Measurements from ENCODE around the gene MAP3K3. TPM values are rescaled to one million over a fixed set of nuclear protein-coding genes. Genes with fewer than 3 reads are reported as not detected.

The MAP3K3 gene
- total RNA-seq, 1 experiment from 2014 or later: 16.2 TPM

DNA sequence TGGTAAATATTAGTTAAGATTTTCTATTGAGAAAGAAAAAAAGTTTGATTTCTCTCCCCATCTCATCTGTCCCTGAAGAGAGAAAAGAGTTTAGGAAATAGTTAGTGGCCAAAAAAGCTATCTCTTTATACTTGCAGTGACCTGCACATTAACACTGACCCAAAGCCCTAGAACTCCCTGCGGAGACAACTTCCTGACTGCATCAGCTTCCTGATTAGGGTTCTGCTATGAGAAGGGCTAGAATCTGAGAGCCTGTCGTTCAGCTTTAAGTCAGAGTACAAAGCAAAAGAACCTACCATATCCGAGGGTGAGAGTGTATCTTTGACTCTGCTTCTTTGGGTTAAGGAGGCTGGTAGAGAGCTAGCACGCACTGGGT, 53.0 kb downstream of the MAP3K3 start:
- Histone ChIP-seq H3K9me3 (no peaks in the 10 kb centered on the region), H3K4me3 (ENCODE audit: low read depth, low read length) (no peak overlapping the region), H3K4me1 (0 out of 2 replicates have a peak, but pooled peaks cover 4% of the 10 kb centered on the region), H3K27me3 (replicated peaks; ENCODE audit: control insufficient read depth, insufficient read depth, low read length) (no peaks in the 10 kb centered on the region), H3K36me3 (ENCODE audit: control insufficient read depth, insufficient read depth, low read length) (no peaks in the 10 kb centered on the region)
- TF ChIP-seq, protein P1, sequence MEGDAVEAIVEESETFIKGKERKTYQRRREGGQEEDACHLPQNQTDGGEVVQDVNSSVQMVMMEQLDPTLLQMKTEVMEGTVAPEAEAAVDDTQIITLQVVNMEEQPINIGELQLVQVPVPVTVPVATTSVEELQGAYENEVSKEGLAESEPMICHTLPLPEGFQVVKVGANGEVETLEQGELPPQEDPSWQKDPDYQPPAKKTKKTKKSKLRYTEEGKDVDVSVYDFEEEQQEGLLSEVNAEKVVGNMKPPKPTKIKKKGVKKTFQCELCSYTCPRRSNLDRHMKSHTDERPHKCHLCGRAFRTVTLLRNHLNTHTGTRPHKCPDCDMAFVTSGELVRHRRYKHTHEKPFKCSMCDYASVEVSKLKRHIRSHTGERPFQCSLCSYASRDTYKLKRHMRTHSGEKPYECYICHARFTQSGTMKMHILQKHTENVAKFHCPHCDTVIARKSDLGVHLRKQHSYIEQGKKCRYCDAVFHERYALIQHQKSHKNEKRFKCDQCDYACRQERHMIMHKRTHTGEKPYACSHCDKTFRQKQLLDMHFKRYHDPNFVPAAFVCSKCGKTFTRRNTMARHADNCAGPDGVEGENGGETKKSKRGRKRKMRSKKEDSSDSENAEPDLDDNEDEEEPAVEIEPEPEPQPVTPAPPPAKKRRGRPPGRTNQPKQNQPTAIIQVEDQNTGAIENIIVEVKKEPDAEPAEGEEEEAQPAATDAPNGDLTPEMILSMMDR (IDR thresholded peaks at IDR 0.05; ENCODE audit: insufficient read depth in 1 of 2, low read depth in 1 of 2, low read length in 1 of 2, severe bottlenecking in 1 of 2, unreplicated experiment in 1 of 2): no peak
- Mint-ChIP-seq H3K9me3 (ENCODE audit: unreplicated experiment) (no peaks in the 10 kb centered on the region), H3K36me3 (ENCODE audit: insufficient read depth, unreplicated experiment) (no peaks in the 10 kb centered on the region), H3K27me3 (ENCODE audit: insufficient read depth, unreplicated experiment) (no peaks in the 10 kb centered on the region), H3K27ac (ENCODE audit: unreplicated experiment) (no peak overlapping the region), H3K4me1 (ENCODE audit: low read depth, unreplicated experiment) (peaks cover 7% of the 10 kb centered on the region), H3K4me3 (ENCODE audit: unreplicated experiment) (no peak overlapping the region)
- intact Hi-C loops (cut with micrococcal nuclease; ENCODE audit: unreplicated experiment): no loop called here
- BruUV-seq (replicated peaks): no TSS peak
- CTCF ChIA-PET: no interaction called here
- no peak for DNase-seq
- POLR2A ChIA-PET: no interaction called here

DNA sequence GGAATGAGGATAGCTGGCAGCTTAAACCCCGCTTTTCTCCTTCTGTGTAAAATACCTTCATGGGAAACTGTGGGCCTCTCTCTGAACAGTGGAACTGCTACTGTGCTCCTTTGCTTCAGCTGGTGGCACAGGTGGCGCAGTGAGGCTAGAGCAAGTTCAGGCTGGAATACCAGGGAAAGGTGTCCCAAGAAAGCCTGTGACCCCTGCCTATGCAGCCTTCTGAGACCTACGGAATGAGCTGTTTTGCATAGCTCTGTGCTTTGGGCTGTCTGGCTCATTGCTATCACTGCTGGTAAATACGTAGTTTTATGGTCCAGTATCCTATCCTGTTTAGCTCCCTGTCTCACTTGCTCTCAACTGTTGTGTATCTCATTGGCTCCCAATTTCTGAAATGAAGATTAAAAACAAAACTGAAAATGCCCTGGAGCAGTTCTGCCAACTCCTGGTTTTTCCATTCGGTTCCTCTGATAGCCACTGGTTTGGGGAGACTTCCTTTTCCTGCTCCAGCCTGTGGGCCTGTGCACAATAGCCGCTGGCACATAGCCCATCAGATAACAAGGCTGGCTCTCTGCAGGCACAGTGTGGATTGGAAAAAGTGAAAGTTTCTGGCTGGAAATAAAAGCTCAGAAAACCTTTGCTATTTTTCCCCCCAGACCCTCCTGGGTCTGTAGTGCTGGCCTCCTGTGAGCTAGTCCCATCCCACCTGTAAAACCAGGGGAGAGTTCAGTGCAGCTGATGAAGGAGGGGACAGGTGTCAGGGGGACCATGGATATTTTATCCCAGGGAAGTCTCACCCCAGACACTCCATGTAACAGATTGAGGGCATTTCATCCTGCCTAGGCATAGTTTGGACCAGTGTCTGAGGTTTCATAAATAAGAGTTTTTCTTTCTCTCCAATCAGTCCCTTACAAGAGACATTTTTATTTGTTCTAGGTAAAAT, 53.7 kb downstream of the MAP3K3 start:
- no peak for DNase-seq
- Mint-ChIP-seq H3K4me3 (ENCODE audit: unreplicated experiment) (no peak overlapping the region), H3K27me3 (ENCODE audit: insufficient read depth, unreplicated experiment) (no peaks in the 10 kb centered on the region), H3K36me3 (ENCODE audit: insufficient read depth, unreplicated experiment) (no peaks in the 10 kb centered on the region), H3K27ac (ENCODE audit: unreplicated experiment) (no peak overlapping the region), H3K4me1 (ENCODE audit: low read depth, unreplicated experiment) (peaks cover 7% of the 10 kb centered on the region), H3K9me3 (ENCODE audit: unreplicated experiment) (no peaks in the 10 kb centered on the region)
- Histone ChIP-seq H3K36me3 (ENCODE audit: control insufficient read depth, insufficient read depth, low read length) (no peaks in the 10 kb centered on the region), H3K27me3 (replicated peaks; ENCODE audit: control insufficient read depth, insufficient read depth, low read length) (no peaks in the 10 kb centered on the region), H3K4me3 (ENCODE audit: low read depth, low read length) (no peak overlapping the region), H3K4me1 (0 out of 2 replicates have a peak, but pooled peaks cover 4% of the 10 kb centered on the region), H3K9me3 (no peaks in the 10 kb centered on the region)
- CTCF ChIA-PET: interaction anchor here (0.9 to 1.5 kb wide), 2 partner anchors 20 to 269 kb away, joined by 3 read pairs; no protein-coding TSS in a partner anchor
- intact Hi-C loops (cut with micrococcal nuclease; ENCODE audit: unreplicated experiment): no loop called here
- TF ChIP-seq, protein P1 (IDR thresholded peaks at IDR 0.05; ENCODE audit: insufficient read depth in 1 of 2, low read depth in 1 of 2, low read length in 1 of 2, severe bottlenecking in 1 of 2, unreplicated experiment in 1 of 2): no peak
- BruUV-seq (replicated peaks): no TSS peak
- POLR2A ChIA-PET: no interaction called here

DNA sequence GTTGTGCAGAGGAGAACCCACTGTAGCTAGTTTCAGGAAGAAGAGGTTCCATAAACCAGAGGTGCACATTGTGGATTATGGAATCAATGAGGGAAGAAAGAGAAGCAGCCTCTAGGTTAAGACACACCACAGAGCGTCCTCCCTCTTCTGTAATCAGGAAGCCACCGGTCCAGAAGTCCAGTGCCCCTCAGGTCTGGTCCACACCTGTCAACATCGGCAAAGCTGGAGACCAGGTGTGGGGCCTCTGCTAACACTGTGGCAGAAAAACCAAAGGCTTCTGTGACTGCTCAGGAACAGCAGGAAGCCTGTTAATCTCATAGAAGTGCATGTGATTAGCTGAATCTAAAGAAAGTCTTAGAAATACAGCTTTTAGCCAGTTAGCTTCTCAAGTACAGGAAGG, 54.4 kb downstream of the MAP3K3 start:
- Mint-ChIP-seq H3K27me3 (ENCODE audit: insufficient read depth, unreplicated experiment) (no peaks in the 10 kb centered on the region), H3K9me3 (ENCODE audit: unreplicated experiment) (no peaks in the 10 kb centered on the region), H3K27ac (ENCODE audit: unreplicated experiment) (no peak overlapping the region), H3K36me3 (ENCODE audit: insufficient read depth, unreplicated experiment) (no peaks in the 10 kb centered on the region), H3K4me3 (ENCODE audit: unreplicated experiment) (no peak overlapping the region), H3K4me1 (ENCODE audit: low read depth, unreplicated experiment) (peaks cover 7% of the 10 kb centered on the region)
- no peaks in the 10 kb centered on the region; the same call in 1 of the 2 replicates for H3K36me3 ChIP-seq (ENCODE audit: control insufficient read depth, insufficient read depth, low read length)
- intact Hi-C loops (cut with micrococcal nuclease; ENCODE audit: unreplicated experiment): no loop called here
- TF ChIP-seq, protein P1 (IDR thresholded peaks at IDR 0.05; ENCODE audit: insufficient read depth in 1 of 2, low read depth in 1 of 2, low read length in 1 of 2, severe bottlenecking in 1 of 2, unreplicated experiment in 1 of 2): no peak
- no peaks in the 10 kb centered on the region for H3K9me3 ChIP-seq
- BruUV-seq (replicated peaks): no TSS peak
- no peak for DNase-seq
- no peaks in the 10 kb centered on the region for H3K27me3 ChIP-seq (replicated peaks; ENCODE audit: control insufficient read depth, insufficient read depth, low read length)
- ChIA-PET POLR2A (no interaction called here), CTCF (interaction anchor here (0.9 to 1.5 kb wide), 2 partner anchors 20 to 270 kb away, joined by 3 read pairs; no protein-coding TSS in a partner anchor)
- H3K4me1 ChIP-seq: 0 out of 2 replicates have a peak, but pooled peaks cover 4% of the 10 kb centered on the region
- H3K4me3 ChIP-seq (ENCODE audit: low read depth, low read length): no peak overlapping the region

All from Caco-2 (cell line).